Activated naive CD8-positive, alpha-beta T cell treated with anti-CD3 and anti-CD28 coated beads, Interleukin-2, amount 50 U/mL, for 16 hours (primary cell): Measurements from ENCODE around the gene SPRED3.
"Not testable (repeated sequence)": the region's sequence is repeated elsewhere in the genome, so short reads cannot be mapped to it uniquely, and the experiment has no call there.

Source experiments
- DNase-seq: peaks from one replicate; pipeline ENCODE4 v3.0.0-alpha.2; 2020; ENCODE audit warnings: low read depth, low spot score

Gene SPRED3

DNA sequence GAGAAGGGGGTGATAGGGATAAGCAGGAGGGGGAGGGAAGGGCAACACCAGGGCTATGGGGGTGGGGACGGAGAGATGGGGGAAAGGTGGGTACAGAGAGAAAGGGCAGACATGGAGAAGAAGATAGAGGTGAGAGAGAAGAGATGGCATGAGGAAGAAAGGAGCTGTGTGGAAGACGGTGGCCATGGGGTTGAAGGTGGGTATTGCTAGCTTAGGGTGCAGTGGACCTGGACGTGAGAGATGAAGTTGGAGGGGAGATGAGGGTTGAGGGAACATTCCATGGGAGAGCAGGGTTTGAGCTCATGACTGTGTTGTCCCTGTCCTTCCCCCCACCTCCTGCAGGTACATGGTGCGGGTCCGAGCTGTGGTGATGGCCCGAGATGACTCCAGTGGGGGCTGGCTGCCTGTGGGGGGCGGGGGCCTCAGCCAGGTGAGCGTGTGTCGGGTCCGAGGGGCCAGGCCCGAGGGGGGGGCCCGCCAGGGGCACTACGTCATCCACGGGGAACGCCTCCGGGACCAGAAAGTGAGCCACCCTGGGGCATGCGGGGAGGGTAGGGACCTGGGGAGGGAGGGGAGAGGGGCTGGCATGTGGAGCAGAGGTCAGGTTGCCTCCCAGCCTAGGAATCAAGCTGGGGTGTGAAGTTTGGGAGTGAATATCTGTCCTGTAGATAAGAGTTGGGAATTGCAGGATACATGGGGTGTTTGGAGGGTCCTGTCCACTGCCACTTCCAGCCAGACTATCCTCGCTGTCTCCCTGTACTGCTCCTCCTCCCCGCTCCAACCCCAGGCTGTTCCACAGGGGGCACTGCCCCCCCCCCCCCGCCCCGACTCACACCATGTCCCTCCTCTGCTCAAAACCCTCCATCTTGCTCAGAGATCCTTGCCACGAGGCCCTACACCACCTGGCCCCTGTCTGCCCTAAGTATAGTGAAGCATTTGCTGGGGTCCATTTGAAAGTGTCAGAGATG, 1.7 kb downstream of the SPRED3 start:
- DNase-seq, result no peak

DNA sequence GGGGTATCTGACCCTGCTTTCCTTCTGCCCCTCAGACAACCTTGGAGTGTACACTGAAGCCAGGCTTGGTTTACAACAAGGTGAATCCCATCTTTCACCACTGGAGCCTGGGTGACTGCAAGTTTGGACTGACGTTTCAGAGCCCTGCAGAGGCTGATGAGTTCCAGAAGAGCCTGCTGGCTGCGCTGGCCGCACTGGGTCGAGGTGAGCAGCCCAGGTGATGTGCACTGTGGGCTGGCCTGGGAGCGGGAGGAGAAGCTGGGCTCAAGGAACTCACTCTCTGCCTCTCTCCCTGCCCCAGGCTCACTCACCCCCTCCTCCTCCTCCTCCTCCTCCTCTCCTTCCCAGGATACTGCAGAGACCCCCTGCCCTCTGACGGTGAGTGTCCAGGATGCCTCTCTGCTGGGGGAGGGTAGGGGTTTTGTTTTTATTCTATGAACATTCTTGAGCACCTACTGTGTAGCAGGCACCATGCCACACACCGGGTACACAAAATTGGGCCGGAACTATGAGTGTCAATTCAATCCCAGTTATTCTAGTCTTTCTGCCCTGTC, 3.5 kb downstream of the SPRED3 start:
- DNase-seq, result no peak

DNA sequence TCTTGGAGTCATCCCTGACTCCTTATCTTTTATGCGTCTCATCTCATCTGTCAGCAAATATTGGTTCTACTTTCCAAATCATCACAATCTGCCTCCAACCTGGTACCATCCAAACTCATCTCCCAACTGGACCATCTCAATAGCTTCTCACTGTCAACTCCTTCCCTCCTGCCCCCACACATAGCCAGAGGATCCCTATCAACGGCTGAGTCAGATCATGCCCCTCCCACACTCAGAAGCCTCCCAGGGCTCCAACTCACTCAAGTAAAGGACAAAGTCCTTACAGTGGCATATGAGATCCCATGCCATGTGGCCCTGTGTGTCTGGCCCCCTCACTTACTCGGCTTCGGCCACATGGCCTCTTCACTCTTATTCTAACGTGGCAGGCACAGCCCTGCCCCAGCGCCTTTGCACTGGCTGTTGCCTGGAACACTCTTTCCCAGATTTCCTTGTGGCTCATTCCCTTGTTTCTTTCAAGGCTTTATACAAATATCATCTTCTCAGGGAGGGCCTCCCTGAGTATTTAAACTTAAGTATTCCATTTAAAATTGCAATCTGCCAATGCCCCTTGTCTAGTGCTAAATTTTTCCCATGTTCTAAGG, 4.3 kb downstream of the SPRED3 start:
- DNase-seq, result no peak

DNA sequence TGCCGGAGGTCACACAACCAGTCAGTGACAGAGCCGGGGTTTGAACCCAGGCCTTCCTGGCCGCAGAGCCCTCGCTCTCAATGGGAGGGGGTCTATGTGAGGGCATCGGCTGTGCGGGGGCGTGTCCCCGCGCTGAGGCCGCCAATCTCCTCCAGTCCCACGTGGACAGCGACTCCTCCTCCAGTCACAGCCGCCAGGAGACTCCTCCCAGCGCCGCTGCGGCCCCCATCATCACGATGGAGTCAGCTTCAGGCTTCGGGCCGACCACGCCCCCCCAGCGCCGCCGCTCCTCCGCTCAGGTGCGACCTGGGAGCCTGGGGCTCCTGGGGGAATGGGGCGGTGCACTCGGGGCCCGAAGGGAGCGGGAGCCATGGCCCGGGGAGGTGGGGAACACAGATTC, 6.0 kb downstream of the SPRED3 start:
- peak; percentile 53 for DNase-seq

DNA sequence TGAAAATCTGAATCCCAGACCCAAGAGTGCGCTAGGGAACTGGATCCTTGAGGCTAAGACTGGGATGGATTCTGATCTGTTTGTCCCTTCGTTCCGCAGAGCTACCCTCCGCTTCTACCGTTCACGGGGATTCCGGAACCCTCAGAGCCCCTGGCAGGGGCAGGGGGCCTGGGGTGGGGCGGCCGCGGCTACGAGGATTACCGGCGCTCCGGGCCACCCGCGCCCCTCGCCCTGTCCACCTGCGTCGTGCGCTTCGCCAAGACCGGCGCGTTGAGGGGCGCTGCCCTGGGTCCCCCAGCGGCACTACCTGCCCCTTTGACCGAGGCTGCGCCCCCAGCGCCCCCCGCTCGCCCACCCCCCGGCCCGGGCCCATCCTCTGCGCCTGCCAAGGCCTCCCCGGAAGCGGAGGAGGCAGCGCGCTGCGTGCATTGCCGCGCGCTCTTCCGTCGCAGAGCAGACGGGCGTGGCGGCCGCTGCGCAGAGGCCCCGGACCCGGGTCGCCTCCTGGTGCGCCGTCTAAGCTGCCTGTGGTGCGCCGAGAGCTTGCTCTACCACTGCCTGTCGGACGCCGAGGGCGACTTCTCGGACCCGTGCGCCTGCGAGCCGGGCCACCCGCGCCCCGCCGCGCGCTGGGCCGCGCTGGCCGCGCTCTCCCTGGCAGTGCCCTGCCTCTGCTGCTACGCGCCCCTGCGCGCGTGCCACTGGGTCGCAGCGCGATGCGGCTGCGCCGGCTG, 7.1 kb downstream of the SPRED3 start:
- no peak for DNase-seq

DNA sequence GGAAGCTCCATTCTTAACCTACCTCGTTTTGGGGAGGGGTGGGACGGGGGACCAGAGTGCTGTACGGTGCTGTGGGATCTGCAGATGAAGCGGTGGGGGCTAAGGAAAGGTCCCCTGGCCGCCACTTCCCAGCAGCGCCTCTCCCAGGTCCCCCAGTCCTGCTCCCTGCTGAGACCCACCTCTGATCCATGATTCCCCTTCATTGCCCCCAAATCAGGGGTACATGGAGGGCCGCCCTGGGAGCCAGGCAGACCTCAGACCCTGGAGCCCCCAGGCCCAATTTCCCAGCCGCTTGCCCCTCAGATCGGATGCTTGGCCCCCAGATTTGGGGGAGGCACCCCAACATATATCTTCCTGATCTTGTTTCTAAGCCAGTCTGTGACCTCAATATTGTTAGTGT, 10.6 kb downstream of the SPRED3 start:
- DNase-seq, result no peak

DNA sequence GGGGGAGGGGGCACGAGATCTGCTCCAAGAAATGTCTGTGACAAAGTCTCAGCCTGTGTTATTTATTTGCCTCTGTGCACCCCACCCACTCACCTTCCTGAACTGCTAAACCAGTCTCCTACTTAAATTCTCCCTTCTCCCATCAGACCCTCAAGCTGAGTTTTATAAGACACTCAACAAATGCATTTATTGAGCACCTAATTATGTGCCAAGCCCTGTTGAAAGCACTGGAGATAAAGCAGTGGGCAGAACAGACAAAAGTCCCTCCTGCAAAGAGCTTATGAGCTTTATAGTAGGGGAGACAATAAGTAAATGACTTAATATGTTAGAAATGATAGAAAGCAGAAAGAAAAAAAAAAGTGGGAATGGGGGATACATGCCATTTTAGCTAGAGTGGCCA, 11.0 kb downstream of the SPRED3 start:
- DNase-seq, result no peak

DNA sequence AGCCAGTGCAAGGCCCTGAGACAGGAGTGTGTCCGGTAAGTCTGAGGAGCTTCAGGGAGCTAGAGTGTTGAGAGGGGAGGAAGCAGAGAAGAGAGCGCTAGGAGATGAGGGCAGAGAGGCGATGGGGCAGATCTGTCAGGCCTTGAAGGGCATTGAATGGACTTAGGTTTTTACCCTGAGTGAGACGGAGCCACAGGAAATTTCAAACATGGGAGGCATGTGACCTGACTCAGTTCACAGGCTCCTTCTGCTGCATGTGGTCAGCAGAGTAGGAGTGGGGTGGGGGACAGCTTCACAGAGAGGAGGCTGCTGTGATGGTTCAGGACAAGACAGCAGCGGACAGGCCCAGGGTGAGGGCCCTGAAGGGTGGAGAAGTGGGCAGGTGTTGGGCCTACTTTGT, 11.9 kb downstream of the SPRED3 start:
- no peak for DNase-seq

DNA sequence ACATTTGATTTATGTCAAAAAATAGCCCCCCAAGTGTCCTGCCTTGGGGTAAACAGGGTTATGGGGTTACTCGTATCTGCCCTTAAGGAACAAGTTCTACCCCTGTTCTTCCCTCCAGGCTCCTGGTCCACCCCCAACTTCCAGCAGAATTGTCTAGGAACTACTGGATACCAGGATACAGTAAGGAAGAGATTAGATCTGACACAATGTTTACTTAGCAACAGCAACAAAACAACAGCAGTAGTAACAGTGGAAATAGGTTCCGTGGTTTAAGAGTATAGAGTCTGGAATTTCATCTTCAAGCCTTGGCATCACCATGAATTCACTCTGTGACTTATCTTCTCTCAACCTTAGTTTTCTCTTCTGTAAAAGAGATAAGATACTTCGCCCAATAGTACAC, 12.7 kb downstream of the SPRED3 start:
- DNase-seq, result no peak

DNA sequence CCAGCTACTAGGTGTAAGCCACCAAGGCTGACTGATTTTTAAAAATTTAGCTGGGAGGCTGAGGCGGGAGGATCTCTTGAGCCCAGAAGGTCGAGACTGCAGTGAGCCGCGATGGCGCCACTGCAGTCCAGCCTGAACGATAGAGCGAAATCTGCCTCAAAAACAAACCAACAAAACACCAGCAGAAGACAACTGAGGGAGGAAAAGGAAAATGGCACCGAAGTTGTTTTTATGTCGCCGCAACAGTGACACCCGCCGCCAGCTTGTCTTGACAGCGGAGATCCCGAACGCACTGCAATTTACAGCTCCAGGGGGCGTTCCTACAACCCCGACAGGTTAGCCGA, 14.1 kb downstream of the SPRED3 start:
- DNase-seq, result no peak

DNA sequence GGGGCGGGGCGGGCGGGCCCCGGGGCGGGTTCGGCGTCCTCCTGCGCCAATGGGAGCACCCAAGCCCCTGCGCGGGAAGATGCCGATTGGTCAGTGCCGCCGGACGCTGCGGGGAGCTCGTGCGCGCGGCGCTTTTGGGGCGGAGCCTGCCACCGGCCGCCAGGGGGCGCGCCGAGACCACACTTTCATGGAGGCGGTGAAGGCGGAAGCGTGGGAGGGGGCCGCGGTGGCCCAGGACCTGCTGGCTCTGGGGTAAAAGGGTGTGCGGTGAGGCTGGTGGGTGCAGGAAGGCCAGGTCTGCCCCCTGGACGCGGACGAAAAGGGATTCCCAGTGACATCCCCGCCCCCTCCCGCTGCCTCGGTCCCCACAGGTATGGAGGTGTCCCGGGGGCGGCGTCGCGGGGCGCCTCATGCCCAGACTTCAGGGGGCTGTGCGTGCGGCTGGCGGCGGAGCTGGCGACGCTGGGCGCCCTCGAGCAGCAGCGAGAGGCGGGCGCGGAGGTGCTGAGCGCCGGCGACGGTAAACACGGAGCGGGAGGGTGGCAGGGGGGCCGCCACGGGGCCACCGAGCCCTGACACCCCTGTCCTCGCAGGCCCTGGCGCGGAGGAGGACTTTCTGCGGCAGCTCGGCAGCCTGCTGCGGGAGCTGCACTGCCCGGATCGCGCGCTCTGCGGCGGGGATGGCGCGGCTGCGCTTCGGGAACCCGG, 14.6 kb downstream of the SPRED3 start, which contains the start of gene FAM98C:
Gene FAM98C, plus strand, starts transcription at position 127 of the 708 bp plus-strand sequence. Its CDS starts 61 bp downstream, at position 188.
- peak; percentile 93 for DNase-seq

DNA sequence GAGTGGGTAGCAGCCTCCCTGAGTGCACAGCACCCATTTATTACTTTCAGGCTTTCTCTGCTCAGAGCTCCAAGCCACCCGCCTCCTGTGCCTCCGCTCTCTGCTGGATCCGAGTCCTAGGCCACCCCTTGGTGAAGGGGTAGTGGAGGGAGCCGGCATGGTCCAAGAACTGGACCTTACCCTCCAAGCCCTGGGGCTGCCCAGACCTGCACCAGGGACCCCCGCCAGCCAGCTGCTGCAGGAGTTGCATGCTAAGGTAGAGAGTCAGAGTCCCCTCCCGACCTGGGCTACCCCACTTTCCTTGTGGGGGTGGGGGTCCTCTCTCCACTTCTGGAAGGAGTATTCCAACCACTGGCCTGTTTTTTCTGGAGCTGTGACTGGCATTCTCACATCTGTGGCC, 16.4 kb downstream of the SPRED3 start:
- DNase-seq, result no peak

DNA sequence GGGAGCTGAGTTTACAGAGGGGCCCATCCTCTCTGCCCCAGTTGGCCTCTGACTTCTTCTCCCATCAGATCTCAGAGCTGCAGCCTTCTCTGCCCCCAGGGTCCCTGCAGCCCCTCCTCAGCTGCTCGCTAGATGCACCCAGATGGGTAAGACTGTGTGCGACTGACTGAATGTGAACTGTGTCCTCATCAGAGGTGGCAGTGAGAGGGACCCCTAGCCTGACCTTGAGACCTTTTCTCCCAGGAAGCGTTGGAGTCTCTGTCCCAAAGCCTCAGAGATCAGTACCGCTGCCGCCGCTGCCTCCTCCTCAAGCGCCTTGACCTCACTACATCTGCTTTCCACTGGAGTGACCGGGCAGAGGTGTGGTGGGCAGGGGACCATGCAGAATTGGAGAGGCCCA, 16.8 kb downstream of the SPRED3 start:
- no peak for DNase-seq

DNA sequence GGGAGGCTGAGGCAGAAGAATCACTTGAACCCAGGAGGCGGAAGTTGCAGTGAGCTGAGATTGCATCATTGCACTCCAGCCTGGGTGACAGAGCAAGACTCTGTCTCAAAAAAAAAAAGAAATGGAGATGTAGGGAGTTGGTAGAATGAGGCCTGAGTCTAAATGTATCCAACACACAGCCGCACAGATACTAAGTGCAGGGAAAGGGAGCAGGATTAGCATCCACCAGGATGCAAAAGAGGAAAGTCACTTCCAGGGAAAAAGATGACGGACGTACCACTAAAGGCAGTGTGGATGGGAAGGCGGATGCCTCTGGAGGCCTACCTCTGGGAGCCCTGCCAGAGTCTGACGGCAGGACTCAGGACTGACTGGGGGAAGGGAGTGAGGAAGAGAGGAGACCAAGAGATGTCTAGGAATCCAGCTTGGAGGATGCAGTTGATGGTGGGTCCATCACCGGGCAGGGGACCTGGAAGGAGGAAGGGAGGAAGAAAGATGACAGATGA, 21.2 kb downstream of the SPRED3 start:
- no peak for DNase-seq

DNA sequence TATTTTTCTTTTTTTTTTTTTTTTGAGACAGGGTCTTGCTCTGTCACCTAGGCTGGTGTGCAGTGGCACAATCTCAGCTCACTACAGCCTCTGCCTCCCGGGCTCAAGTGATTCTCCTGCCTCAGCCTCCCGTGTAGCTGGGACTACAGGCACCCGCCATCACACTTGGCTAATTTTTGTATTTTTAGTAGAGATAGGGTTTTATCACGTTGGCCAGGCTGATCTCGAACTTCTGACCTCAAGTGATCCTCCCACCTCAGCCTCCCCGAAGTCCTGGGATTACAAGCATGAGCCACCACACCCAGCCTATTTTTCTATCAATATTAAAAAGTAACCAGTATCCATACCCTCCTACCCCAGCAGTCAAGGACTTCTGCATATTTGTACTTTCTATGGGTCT, 21.9 kb downstream of the SPRED3 start:
- not testable (repeated sequence) for DNase-seq

DNA sequence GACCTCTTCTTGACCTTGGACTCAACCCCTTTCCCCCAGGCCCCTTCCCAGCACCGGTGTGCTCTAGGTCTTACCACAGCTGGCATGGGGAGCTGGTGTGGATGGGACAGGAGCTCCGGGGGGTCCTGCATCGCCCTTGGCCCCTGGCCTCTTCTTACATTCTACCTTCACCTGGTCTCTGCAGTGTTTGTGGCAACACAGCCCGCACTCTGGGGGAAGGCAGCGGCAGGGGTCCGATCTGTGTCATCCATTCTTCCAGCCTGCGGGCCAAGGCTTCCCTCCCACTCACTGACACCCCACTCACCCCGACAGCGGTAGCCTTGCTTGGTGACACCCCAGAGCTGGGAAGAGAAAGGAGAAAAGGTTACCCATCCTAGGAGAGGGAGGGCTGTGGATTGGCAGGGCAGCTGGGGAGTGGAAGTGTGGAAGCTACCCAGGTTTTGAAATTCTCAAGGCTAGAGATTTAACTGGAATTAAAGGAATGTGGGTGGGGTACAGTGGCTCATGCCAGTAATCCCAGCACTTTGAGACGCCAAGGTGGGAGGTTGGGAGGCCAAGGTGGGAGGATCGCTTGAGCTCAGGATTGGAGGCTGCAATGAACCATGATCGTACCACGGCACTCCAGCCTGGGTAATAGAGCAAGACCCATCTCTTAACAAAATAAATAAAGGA, 22.7 kb downstream of the SPRED3 start:
- DNase-seq, result no peak

DNA sequence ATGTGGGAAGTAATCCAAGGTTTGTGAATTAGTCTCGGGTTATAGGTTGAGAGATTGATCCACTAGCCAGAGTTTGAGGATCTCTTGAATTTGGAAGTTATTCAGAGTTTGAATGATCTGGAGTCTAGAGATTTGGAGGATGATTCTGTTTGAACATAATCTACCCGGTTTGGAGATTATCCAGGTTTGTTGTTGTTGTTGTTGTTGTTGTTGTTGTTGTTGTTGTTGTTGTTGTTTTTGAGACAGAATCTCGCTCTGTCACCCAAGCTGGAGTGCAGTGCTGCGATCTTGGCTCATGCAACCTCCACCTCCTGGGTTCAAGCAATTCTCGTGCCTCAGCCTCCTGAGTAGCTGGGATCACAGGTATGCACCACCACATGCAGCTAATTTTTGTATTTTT, 23.4 kb downstream of the SPRED3 start:
- not testable (repeated sequence) for DNase-seq

DNA sequence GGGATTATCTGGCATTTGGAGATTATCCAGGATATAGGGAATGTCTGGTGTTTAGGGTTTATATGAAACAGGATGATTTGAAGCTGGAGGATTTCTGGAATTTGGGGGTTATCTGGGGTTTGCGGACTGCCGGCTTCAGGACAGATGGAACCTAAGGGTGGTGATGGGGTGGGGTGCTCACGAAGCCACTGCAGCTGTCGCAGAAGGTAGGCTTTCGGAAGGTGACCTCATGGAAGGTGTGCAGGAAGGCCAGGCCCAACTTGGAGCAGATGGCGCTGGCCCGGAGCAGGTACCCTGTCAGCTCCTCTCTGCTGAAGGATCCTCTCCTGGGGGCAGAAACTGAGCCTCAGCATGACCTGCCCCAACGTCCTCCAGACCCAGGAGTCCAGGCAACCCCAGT, 24.0 kb downstream of the SPRED3 start:
- no peak for DNase-seq

DNA sequence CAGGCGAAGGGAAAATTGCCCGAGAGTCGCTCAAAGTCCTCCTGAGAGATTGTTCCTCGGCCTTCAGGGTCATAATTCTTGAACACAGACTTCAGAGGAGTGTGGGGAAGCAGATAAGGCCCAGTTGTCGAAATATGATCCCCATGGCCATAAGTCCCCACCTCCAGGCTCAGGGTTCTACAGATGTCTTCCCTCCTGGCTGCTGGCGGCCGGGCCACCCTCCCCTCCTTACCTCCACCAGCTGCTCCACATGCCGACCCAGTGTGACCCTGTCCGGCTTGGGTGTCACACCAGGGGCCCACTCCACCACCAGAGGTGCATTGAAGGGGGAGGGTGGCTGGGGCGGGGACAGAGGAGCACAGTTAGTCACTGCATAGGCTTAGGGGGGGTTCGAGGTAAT, 24.5 kb downstream of the SPRED3 start:
- DNase-seq, result no peak

DNA sequence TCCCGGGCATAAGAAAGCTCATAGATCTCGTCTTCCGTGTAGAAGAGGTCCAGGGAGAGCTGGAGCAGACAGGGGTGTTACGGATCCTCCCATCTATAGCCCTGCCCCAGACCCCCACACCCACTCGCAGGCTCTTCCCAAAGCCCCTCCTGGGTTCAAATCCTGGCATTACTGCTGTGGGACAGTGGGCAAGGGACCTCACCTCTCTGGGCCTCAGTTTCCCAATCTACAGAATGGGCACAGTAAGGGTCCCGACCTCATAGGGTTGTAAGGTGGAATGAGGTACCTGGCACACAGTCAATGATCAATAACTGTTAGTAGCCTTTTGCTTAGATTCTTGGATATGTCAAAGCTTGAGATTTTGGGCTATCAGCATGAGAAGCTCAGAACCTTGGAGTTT, 24.9 kb downstream of the SPRED3 start:
- no peak for DNase-seq

DNA sequence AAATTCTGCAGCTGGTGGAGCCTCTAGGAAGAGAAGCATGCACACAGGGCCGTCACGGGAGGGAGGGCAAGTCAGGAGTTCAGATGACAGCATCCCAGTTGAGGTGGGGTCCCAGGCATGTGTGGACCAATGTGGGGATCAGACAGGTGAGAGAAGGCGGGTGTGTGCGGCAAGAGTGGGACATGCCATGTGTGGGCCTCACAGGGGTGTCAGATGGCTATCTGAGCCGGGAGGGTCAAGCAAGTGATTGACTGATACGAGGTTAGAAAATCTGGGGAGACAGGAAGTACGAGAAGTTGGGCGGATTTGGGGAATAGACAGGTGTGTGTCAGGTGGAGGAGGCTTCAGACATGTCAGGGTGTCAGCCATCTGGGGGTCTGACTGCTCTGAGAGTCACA, 28.6 kb downstream of the SPRED3 start:
- no peak for DNase-seq
